Stimulated activated CD4-positive, alpha-beta T cell treated with anti-CD3 and anti-CD28 coated beads, Interleukin-4, amount 100 ng/mL, for 24 hours (primary cell): ENCODE measurements around the gene SKP2.
A peak's percentile ranks its signal among the peaks of the same experiment; 100 is the strongest.
"Not testable (repeated sequence)": the region's sequence is repeated elsewhere in the genome, so short reads cannot be mapped to it uniquely, and the experiment has no call there.

Source experiments
- DNase-seq: peaks from one replicate; pipeline ENCODE4 v3.0.0-alpha.2; 2020

SKP2 gene

GRCh38 chr5:36151434-36152323, at the start of gene SKP2, which contains the start of gene LMBRD2:
Gene SKP2, plus strand, starts transcription at chr5:36152111. Its CDS starts 152 bp downstream, at chr5:36152263.
Gene LMBRD2, minus strand, starts transcription at chr5:36151887. Its CDS starts 8,538 bp downstream, at chr5:36143349.
- DNase-seq, result peak; percentile 98

- DNase-seq, result no peak
These were observed 46.1 kb upstream of the SKP2 start for GRCh38 chr5:36105819-36106218.

GRCh38 chr5:36108758-36109460, 43.0 kb upstream of the SKP2 start:
- DNase-seq, result no peak

- DNase-seq, result no peak
These were observed 40.7 kb upstream of the SKP2 start for GRCh38 chr5:36111238-36111637.

- DNase-seq, result no peak
These were observed 26.0 kb upstream of the SKP2 start for GRCh38 chr5:36125868-36126267.

- no peak for DNase-seq
These were observed 23.1 kb upstream of the SKP2 start for GRCh38 chr5:36128795-36129194.

GRCh38 chr5:36129666-36130065, 22.2 kb upstream of the SKP2 start:
- DNase-seq, result not testable (repeated sequence)

- DNase-seq, result not testable (repeated sequence)
These were observed 18.9 kb upstream of the SKP2 start for GRCh38 chr5:36133009-36133408.

GRCh38 chr5:36135988-36136387, 15.9 kb upstream of the SKP2 start:
- DNase-seq, result no peak

GRCh38 chr5:36136581-36136980, 15.3 kb upstream of the SKP2 start:
- no peak for DNase-seq

- no peak for DNase-seq
These were observed 12.8 kb upstream of the SKP2 start for GRCh38 chr5:36138900-36139683.

GRCh38 chr5:36145311-36145710, 6.6 kb upstream of the SKP2 start:
- DNase-seq, result no peak

- DNase-seq, result no peak
These were observed 5.5 kb upstream of the SKP2 start for GRCh38 chr5:36146390-36146789.

GRCh38 chr5:36147681-36148080, 4.2 kb upstream of the SKP2 start:
- DNase-seq, result no peak

- peak; percentile 54 for DNase-seq
These were observed 1.1 kb upstream of the SKP2 start for GRCh38 chr5:36150676-36151433.

GRCh38 chr5:36152324-36153297, 700 bp downstream of the SKP2 start:
- DNase-seq, result no peak

GRCh38 chr5:36153298-36153677, 1.4 kb downstream of the SKP2 start:
- DNase-seq, result no peak

- no peak for DNase-seq
These were observed 1.8 kb downstream of the SKP2 start for GRCh38 chr5:36153726-36154125.

- no peak for DNase-seq
These were observed 3.4 kb downstream of the SKP2 start for GRCh38 chr5:36155291-36155690.

- no peak for DNase-seq
These were observed 4.2 kb downstream of the SKP2 start for GRCh38 chr5:36156121-36156601.

GRCh38 chr5:36156619-36157018, 4.7 kb downstream of the SKP2 start:
- DNase-seq, result no peak
